Duodenal mucosa (tissue), 2 donors: ENCODE data around the gene NUDT14.
A peak's percentile ranks its signal among the peaks of the same experiment; 100 is the strongest.

Source experiments
- H3K27ac ChIP-seq: one replicate; pipeline ENCODE4 v1.7.0; 2013; ENCODE audit warnings: low read depth, low read length
- H3K27me3 ChIP-seq, 2 donors: one replicate each; pipeline ENCODE4 v1.7.0; 2013; ENCODE audit warnings: low read length in 2 of 2, control low read depth in 1 of 2; ENCODE audit not compliant: insufficient read depth in 2 of 2, control insufficient read depth in 1 of 2
- H3K36me3 ChIP-seq, 2 donors: one replicate each; pipeline ENCODE4 v1.7.0; 2013; ENCODE audit warnings: low read length in 2 of 2, control low read depth in 1 of 2; ENCODE audit not compliant: insufficient read depth in 2 of 2, control insufficient read depth in 1 of 2
- H3K4me1 ChIP-seq, 2 donors: one replicate each; pipeline ENCODE4 v1.7.0; 2013; ENCODE audit warnings: low read length in 2 of 2, control low read depth in 1 of 2; ENCODE audit not compliant: insufficient read depth in 2 of 2, control insufficient read depth in 1 of 2
- H3K4me3 ChIP-seq, 2 donors: one replicate each; pipeline ENCODE4 v1.7.0; 2013; ENCODE audit warnings: low read length in 2 of 2, low read depth in 1 of 2
- H3K9ac ChIP-seq, 2 donors: one replicate each; pipeline ENCODE4 v1.7.0; 2013; ENCODE audit warnings: low read length in 2 of 2, low read depth in 1 of 2
- H3K9me3 ChIP-seq, 2 donors: one replicate each; pipeline ENCODE4 v1.7.0; 2013; ENCODE audit warnings: low read length in 2 of 2, control low read depth in 1 of 2; ENCODE audit not compliant: control insufficient read depth in 1 of 2

NUDT14 gene

GRCh38 chr14:105135700-105136395 lies 45.3 kb downstream of the NUDT14 start:
- Histone ChIP-seq H3K9me3 (peaks cover 10 to 11% of the 10 kb centered on the region in 2 donors), H3K36me3 (no peaks in the 10 kb centered on the region), H3K4me1 (no peaks in the 10 kb centered on the region), H3K9ac (no peak overlapping the region), H3K4me3 (no peak overlapping the region), H3K27ac (no peak overlapping the region), H3K27me3 (no peaks in the 10 kb centered on the region)

DNA sequence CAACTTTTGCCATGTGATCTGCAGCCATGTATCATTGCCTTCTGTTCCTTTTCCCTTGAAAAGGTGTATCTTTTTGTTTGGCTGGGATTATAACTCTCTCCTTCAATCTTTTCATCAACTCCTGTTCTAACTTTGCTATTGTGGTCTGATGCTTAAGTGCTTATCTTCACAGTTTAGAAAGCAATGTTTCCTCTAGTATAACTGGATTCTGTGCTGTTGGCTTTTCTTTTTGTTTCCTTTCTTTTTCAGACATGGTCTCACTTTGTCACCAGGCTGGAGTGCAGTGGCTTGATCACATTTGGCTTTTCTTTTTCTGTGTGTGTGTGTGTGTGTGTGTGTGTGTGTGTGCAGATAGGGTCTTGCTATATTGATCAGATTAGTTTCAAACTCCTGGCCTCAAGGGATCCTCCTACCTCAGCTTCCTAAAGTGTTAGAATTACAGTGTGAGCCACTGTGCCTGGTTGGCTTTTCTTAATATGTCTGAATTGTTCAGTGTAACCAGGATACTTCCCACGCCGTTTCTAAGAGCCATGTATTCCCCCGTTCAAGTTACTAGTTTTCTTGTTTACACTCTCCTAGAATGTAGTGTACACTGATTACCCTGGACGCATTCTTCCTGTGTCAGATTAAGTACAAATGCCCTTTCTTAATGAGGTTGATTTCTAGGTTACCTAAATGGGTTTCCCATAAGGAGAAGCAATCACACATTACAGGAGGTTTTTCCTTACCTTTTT lies 48.0 kb downstream of the NUDT14 start:
- no peaks in the 10 kb centered on the region for H3K36me3 ChIP-seq
- no peak overlapping the region for H3K9ac ChIP-seq
- H3K4me1 ChIP-seq: no peaks in the 10 kb centered on the region
- no peak overlapping the region for H3K27ac ChIP-seq
- H3K4me3 ChIP-seq: no peak overlapping the region
- no peaks in the 10 kb centered on the region for H3K27me3 ChIP-seq
- peaks cover 0 to 4% of the 10 kb centered on the region in 2 donors for H3K9me3 ChIP-seq

DNA sequence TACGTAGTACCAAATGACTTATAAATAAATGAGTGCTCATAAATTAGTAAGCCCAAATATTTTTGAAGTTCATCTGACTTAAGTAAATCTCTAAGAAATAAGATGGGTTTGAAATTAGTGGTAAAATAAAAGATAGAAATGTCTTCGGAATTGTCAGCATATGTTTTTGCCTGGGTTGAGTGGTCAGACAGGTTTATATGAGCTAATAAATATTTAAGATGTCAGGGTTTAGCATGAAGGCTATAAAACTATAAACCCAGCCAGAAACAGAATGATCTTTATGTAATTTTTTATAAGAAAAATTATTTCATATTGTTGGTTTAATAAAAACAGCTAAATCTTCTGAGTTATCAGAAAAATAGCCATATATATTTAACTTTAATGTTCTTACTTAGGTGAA lies 49.9 kb downstream of the NUDT14 start:
- no peaks in the 10 kb centered on the region for H3K27me3 ChIP-seq
- H3K4me3 ChIP-seq: no peak overlapping the region
- H3K9me3 ChIP-seq: peaks cover 0 to 4% of the 10 kb centered on the region in 2 donors
- no peak overlapping the region for H3K9ac ChIP-seq
- peaks cover 0 to 8% of the 10 kb centered on the region in 2 donors for H3K4me1 ChIP-seq
- H3K27ac ChIP-seq: no peak overlapping the region
- no peaks in the 10 kb centered on the region for H3K36me3 ChIP-seq

DNA sequence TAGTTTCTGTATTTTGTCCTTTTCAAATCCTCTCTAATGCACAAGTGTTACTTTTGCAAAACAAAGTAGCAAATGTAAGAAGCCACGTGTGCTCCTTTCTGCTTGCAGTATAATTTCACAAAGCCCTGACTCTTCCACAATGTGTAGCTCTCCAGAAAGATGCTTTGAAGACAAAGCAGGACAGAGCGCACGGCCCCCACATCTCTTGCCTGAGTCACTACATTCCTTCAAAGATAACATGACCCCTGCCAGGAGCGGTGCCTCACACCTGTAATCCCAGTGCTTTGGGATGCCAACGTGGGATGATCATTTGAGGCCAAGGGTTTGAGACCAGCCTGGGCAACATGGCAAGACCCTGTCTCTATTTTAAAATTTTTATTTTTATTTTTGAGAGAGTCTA lies 53.1 kb downstream of the NUDT14 start:
- H3K9ac ChIP-seq: no peak overlapping the region
- peaks cover 21 to 32% of the 10 kb centered on the region in 2 donors for H3K4me1 ChIP-seq
- H3K27ac ChIP-seq: no peak overlapping the region
- H3K27me3 ChIP-seq: peaks cover 0 to 3% of the 10 kb centered on the region in 2 donors
- H3K9me3 ChIP-seq: peaks cover 0 to 4% of the 10 kb centered on the region in 2 donors
- no peak overlapping the region for H3K4me3 ChIP-seq
- H3K36me3 ChIP-seq: no peaks in the 10 kb centered on the region

DNA sequence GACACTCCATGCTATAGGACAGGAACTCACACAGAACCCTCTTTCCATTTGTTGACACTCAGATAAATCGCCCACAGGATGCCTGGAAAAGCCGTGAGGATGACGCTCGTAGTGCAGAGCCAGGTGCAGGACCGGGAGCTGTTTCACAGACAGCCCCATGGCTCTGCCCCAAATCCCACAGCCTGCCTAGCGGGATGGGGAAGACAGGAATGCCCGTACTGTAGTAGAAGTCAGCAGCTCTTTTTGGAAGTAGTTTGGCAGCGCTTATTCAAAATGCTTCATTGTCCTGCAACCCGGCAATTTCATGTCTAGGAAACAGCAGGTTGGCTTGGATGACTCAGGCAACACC lies 54.2 kb downstream of the NUDT14 start:
- Histone ChIP-seq H3K36me3 (no peaks in the 10 kb centered on the region), H3K4me3 (no peak overlapping the region), H3K9me3 (peaks cover 2 to 9% of the 10 kb centered on the region in 2 donors), H3K9ac (no peak overlapping the region), H3K27me3 (peaks cover 0 to 3% of the 10 kb centered on the region in 2 donors), H3K4me1 (peaks cover 21 to 32% of the 10 kb centered on the region in 2 donors), H3K27ac (no peak overlapping the region)

- Histone ChIP-seq H3K9me3 (peaks cover 9 to 15% of the 10 kb centered on the region in 2 donors), H3K27me3 (peaks cover 0 to 3% of the 10 kb centered on the region in 2 donors), H3K4me1 (peaks cover 21 to 32% of the 10 kb centered on the region in 2 donors), H3K9ac (no peak overlapping the region), H3K27ac (no peak overlapping the region), H3K36me3 (no peaks in the 10 kb centered on the region), H3K4me3 (no peak overlapping the region)
Measured at GRCh38 chr14:105126126-105126980, 54.8 kb downstream of the NUDT14 start.

DNA sequence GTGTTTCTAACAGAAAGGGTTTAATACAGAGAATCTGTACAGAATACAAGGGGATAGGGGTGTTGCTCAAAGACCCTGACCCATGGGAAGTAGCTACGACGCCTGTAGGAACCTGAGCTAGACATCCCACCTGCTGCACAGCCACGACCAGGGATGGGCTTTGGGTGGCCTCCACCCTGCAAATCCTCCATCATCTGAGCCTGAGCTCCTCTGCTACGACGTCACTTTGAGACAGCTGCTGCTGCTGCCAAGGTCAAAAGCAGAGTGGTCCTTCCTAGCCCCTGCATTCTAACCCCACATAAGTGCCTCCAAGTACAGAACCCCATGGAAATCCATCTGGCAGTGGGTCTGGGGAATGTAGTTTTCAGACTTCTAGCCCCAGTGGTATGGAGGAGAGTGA lies 56.3 kb downstream of the NUDT14 start:
- H3K27ac ChIP-seq: no peak overlapping the region
- peaks cover 0 to 3% of the 10 kb centered on the region in 2 donors for H3K27me3 ChIP-seq
- H3K4me1 ChIP-seq: peaks cover 21 to 32% of the 10 kb centered on the region in 2 donors
- H3K36me3 ChIP-seq: no peaks in the 10 kb centered on the region
- H3K9ac ChIP-seq: no peak overlapping the region
- peaks cover 14 to 15% of the 10 kb centered on the region in 2 donors for H3K9me3 ChIP-seq
- H3K4me3 ChIP-seq: peak overlapping the region; percentile 44 to 51

DNA sequence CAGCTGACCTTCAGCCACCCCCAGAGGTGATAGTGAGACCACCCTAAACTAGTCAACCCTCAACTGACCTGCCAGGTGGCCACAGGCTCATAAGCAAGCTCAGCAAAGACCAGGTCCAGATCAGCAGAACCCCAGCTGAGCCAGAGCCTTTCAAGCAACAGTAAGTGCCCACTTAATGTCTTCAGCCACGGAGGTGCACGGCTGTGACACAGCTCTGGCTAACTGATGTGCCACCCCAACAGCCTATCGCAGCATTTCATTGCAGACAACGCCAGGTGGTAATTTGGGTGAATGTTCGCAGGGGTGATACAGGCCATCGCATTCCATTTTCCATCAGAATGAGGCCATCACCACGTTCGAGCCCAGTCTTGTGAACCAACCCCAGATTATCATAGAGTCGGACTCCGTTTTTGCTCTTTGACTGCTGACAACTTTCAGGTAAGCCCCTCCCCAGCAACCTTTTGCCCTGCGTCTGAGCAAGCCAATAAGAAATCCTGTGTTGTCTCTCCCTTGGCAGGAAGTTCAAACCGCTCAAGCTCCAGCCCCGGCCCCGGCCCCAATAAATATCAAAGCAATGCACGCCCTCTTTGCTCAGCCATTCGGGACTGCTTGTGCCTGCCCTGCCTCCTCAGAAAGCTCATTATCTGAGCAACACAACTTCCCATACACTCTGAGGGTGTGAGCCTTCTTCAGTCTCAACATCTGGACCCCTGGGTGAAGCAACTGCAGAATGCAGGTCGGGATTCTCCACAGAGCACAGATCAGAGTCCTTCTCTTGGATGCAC lies 56.9 kb downstream of the NUDT14 start:
- Histone ChIP-seq H3K9me3 (peaks cover 14 to 15% of the 10 kb centered on the region in 2 donors), H3K27me3 (peaks cover 0 to 3% of the 10 kb centered on the region in 2 donors), H3K27ac (no peak overlapping the region), H3K4me3 (peak overlapping the region; percentile 44 to 51), H3K9ac (peak overlapping the region in 1 of 2 donors; percentile 47), H3K4me1 (peaks cover 21 to 32% of the 10 kb centered on the region in 2 donors), H3K36me3 (no peaks in the 10 kb centered on the region)

- peak overlapping the region in 1 of 2 donors; percentile 36 for H3K4me3 ChIP-seq
- peaks cover 14 to 15% of the 10 kb centered on the region in 2 donors for H3K9me3 ChIP-seq
- peaks cover 21 to 32% of the 10 kb centered on the region in 2 donors for H3K4me1 ChIP-seq
- H3K27ac ChIP-seq: no peak overlapping the region
- H3K9ac ChIP-seq: no peak overlapping the region
- H3K27me3 ChIP-seq: peaks cover 0 to 3% of the 10 kb centered on the region in 2 donors
- H3K36me3 ChIP-seq: no peaks in the 10 kb centered on the region
Measured at GRCh38 chr14:105123064-105123665, 57.9 kb downstream of the NUDT14 start.
